BE2C (cell line): Measurements from ENCODE around the gene SDHA.
"Not testable (repeated sequence)": the region's sequence is repeated elsewhere in the genome, so short reads cannot be mapped to it uniquely, and the experiment has no call there.

Experiments used
- DNase-seq: peaks from one replicate; pipeline ENCODE4 v3.0.0-alpha.2; 2020
- H3K27me3 ChIP-seq: fragments of 250-450 bp; sonication (Bioruptor Pico); 2 replicates; pipeline ENCODE4 v1.5.1; 2020; ENCODE audit warnings: mild to moderate bottlenecking
- H3K36me3 ChIP-seq: fragments of 250-450 bp; sonication (Bioruptor Pico); 2 replicates; pipeline ENCODE4 v1.5.1; 2020; ENCODE audit warnings: mild to moderate bottlenecking
- H3K4me1 ChIP-seq: fragments of 250-450 bp; sonication (Bioruptor Pico); 2 replicates; pipeline ENCODE4 v1.5.1; 2020
- H3K4me3 ChIP-seq: 2 replicates; pipeline ENCODE4 v1.5.1; 2011; ENCODE audit warnings: low read depth, low read length
- H3K9me3 ChIP-seq: fragments of 250-450 bp; sonication (Bioruptor Pico); 2 replicates; pipeline ENCODE4 v1.5.1; 2020
- CTCF ChIP-seq: IDR thresholded peaks from 2 replicates; pipeline ENCODE4 v1.5.1; 2012; ENCODE audit warnings: mild to moderate bottlenecking, low read depth, low read length

SDHA gene

GRCh38 chr5:208449-209114, 9.5 kb upstream of the SDHA start:
- peaks cover 24% of the 10 kb centered on the region for H3K36me3 ChIP-seq

GRCh38 chr5:213803-214395, 4.2 kb upstream of the SDHA start:
- Histone ChIP-seq H3K4me3 (no peak overlapping the region), H3K27me3 (no peaks in the 10 kb centered on the region), H3K9me3 (no peaks in the 10 kb centered on the region), H3K4me1 (no peaks in the 10 kb centered on the region), H3K36me3 (peaks cover 10% of the 10 kb centered on the region; the same call in 1 of the 2 replicates)
- TF ChIP-seq CTCF: no peak
- DNase-seq: no peak

More at GRCh38 chr5:208449-209114, 9.5 kb upstream of the SDHA start:
- Histone ChIP-seq H3K27me3 (no peaks in the 10 kb centered on the region), H3K4me1 (no peaks in the 10 kb centered on the region), H3K9me3 (no peaks in the 10 kb centered on the region), H3K4me3 (no peak overlapping the region)
- TF ChIP-seq CTCF: no peak
- DNase-seq: no peak

- not testable (repeated sequence) for H3K27me3 ChIP-seq, H3K9me3 ChIP-seq, H3K4me1 ChIP-seq, H3K36me3 ChIP-seq, DNase-seq, H3K4me3 ChIP-seq
Observed at GRCh38 chr5:215256-215655, 2.9 kb upstream of the SDHA start.

GRCh38 chr5:216076-216475, 2.0 kb upstream of the SDHA start:
- not testable (repeated sequence) for DNase-seq, H3K9me3 ChIP-seq, H3K36me3 ChIP-seq, H3K4me3 ChIP-seq, H3K4me1 ChIP-seq, H3K27me3 ChIP-seq

- Histone ChIP-seq H3K4me3 (peak overlapping the region; percentile 93), H3K27me3 (no peaks in the 10 kb centered on the region), H3K9me3 (no peaks in the 10 kb centered on the region; the same call in 1 of the 2 replicates), H3K36me3 (peaks cover 9% of the 10 kb centered on the region; the same call in 1 of the 2 replicates), H3K4me1 (no peaks in the 10 kb centered on the region)
- DNase-seq: peak; percentile 40
- no peak for TF ChIP-seq CTCF
Observed at GRCh38 chr5:218457-219291, 554 bp downstream of the SDHA start.

- DNase-seq: no peak
- H3K9me3 ChIP-seq: no peaks in the 10 kb centered on the region; the same call in 1 of the 2 replicates
Observed at GRCh38 chr5:219460-219863, 1.3 kb downstream of the SDHA start.

More at GRCh38 chr5:219460-219863, 1.3 kb downstream of the SDHA start:
- H3K4me1 ChIP-seq: no peaks in the 10 kb centered on the region
- peak overlapping the region; percentile 93 for H3K4me3 ChIP-seq
- no peak for TF ChIP-seq CTCF
- H3K27me3 ChIP-seq: no peaks in the 10 kb centered on the region
- H3K36me3 ChIP-seq: peaks cover 4% of the 10 kb centered on the region; the same call in 1 of the 2 replicates
